Pancreas (tissue), 10 donors: ENCODE measurements around the gene TACO1. TPM values are rescaled to one million over a fixed set of nuclear protein-coding genes. Genes with fewer than 3 reads are reported as not detected.
A peak's percentile ranks its signal among the peaks of the same experiment; 100 is the strongest.

Experiments used
- ATAC-seq, 4 donors: fragments of 200-7000 bp; cut with Tn5 transposase; one replicate each; pipeline versions ENCODE4 v1.8.0 to v1.9.1; 2020; ENCODE audit warnings: mild to moderate bottlenecking in 4 of 4, moderate library complexity in 4 of 4
- DNase-seq, 6 donors: peaks; one replicate each; pipeline ENCODE4 v3.0.0-alpha.2; 2020
- FAIRE-seq: peaks from 2 replicates; lab custom pipeline; 2012; peaks lifted over from hg19 to GRCh38; lab: Jason Lieb, UNC
- H3K27ac ChIP-seq, 4 donors: fragments of 200-600 bp; sonication (generic); 1 replicate in 3 of 4; 2 replicates in 1 of 4; pipeline versions ENCODE4 v1.5.0 to v1.8.0; 2020
- H3K27me3 ChIP-seq, 4 donors: fragments of 200-600 bp; one replicate each; pipeline ENCODE4 v1.8.0; 2021
- H3K36me3 ChIP-seq, 3 donors: fragments of 200-600 bp; sonication (generic) in 1 of 3; one replicate each; pipeline versions ENCODE4 v1.5.0 to v1.8.0; 2020 to 2021
- H3K4me1 ChIP-seq, 3 donors: fragments of 200-600 bp; one replicate each; pipeline ENCODE4 v1.8.0; 2021
- H3K4me3 ChIP-seq, 4 donors: fragments of 200-600 bp; sonication (generic) in 2 of 4; one replicate each; pipeline versions ENCODE4 v1.5.0 to v1.8.0; 2020 to 2021
- H3K9me3 ChIP-seq, 4 donors: fragments of 200-600 bp; one replicate each; pipeline ENCODE4 v1.8.0; 2021
- CTCF ChIP-seq, 4 donors: fragments of 200-600 bp; sonication (generic) in 3 of 4; IDR thresholded peaks; one replicate each; pipeline versions ENCODE4 v1.5.0 to v1.8.0; 2021; ENCODE audit warnings: antibody characterized with exemption in 4 of 4
- WGBS, 2 donors: extraction: QIAGEN DNeasy Blood & Tissue Kit; methylation state at CpG; one replicate each; pipeline ENCODE4 v1.1.7; 2013; 5-methylcytosine and 5-hydroxymethylcytosine counted together
- intact Hi-C, 3 donors: fragments of 100-400 bp; cut with DNase I; formaldehyde crosslinking; loops; one replicate each; pipeline versions ENCODE4 v1.11.1 to v1.14.2; 2022
- polyA plus RNA-seq, 2 donors: library from polyadenylated mRNA; stranded (reverse); fragments of 200-250 nt; gene quantifications; one replicate each; pipeline ENCODE4 v1.2.3, GENCODE V29; 2013
- total RNA-seq, 6 donors: library from RNA; stranded (reverse); fragmentation: NEBNext Ultra II Directional in 4 of 6; extraction: Animal tissue kit (Norgen Biotek cat#: 25700) in 4 of 6; gene quantifications; one replicate each; pipeline versions ENCODE4 v1.2.1 to v1.2.4, GENCODE V29; 2021 to 2023
- donor health status: healthy with polysubstance abuse.
- donor health status: DM: no; HTN: no; CAD: no; lungs with moderate emphysema.
- donor health status: DM: no; HTN: no; CAD: no.
- donor health status: control.
- donor health status: control.
- donor health status: Bipolar disorder and iron deficiency.
- donor health status: DM: yes; HTN: yes; CAD: no.
- donor health status: DM: no; HTN: no; CAD: no.
- donor health status: DM: no; HTN: no; CAD: no.
- donor health status: DM: yes; HTN: yes; CAD: no.

The TACO1 gene
- total and polyA plus RNA-seq, 8 donors: 5.6 to 11.6 (median 8.6) TPM

- WGBS, 2 donors: 75 to 76% methylated on average over 1 of the region's 1 CpG
Observed at GRCh38 chr17:63624531-63624880, 23.8 kb downstream of the TACO1 start.

GRCh38 chr17:63626551-63627180 is 26.0 kb downstream of the TACO1 start:
- no peak overlapping the region for H3K27ac ChIP-seq
- H3K27me3 ChIP-seq: no peaks in the 10 kb centered on the region
- WGBS, 2 donors: 48 to 54% methylated on average over 4 of the region's 4 CpGs
- H3K4me3 ChIP-seq: no peak overlapping the region
- H3K36me3 ChIP-seq: no peaks in the 10 kb centered on the region
- ATAC-seq (no peak), FAIRE-seq (no peak), DNase-seq (no peak)
- H3K9me3 ChIP-seq: no peaks in the 10 kb centered on the region
- H3K4me1 ChIP-seq: peaks cover 7 to 50% (median 37%) of the 10 kb centered on the region in 3 donors
- no peak for TF ChIP-seq CTCF (IDR thresholded peaks at IDR 0.05)
- intact Hi-C loops: no loop called here

More at GRCh38 chr17:63624531-63624880, 23.8 kb downstream of the TACO1 start:
- DNase-seq (no peak), ATAC-seq (no peak), FAIRE-seq (no peak)
- H3K4me1 ChIP-seq: peaks cover 3 to 39% (median 33%) of the 10 kb centered on the region in 3 donors
- intact Hi-C loops: no loop called here
- peak overlapping the region in 1 of 4 donors; percentile 68 for H3K4me3 ChIP-seq
- no peaks in the 10 kb centered on the region for H3K36me3 ChIP-seq
- H3K27me3 ChIP-seq: no peaks in the 10 kb centered on the region
- H3K9me3 ChIP-seq: no peaks in the 10 kb centered on the region
- TF ChIP-seq CTCF (IDR thresholded peaks at IDR 0.05): no peak
- H3K27ac ChIP-seq: no peak overlapping the region

DNA sequence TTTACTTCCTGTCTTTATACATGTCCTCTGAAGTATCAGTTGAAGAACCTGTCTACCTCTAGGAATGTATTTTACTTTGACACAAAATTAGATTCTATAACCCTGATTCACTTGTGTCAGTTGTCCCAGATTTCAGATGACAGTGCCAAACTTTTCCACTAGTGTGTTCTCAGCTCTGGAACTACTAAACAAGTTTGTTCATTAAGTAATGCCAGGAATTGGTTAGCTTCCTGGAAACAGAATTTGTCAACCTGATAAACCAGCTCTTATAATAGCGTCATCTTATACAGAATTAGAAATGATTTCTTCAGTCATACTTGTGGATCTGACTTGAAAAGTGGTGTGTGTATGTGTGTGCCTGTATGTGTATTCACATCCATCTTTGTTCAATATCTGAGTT is 28.9 kb downstream of the TACO1 start:
- H3K4me3 ChIP-seq: no peak overlapping the region
- ATAC-seq (peak; percentile 59 to 75 (median 66)), FAIRE-seq (no peak)

DNA sequence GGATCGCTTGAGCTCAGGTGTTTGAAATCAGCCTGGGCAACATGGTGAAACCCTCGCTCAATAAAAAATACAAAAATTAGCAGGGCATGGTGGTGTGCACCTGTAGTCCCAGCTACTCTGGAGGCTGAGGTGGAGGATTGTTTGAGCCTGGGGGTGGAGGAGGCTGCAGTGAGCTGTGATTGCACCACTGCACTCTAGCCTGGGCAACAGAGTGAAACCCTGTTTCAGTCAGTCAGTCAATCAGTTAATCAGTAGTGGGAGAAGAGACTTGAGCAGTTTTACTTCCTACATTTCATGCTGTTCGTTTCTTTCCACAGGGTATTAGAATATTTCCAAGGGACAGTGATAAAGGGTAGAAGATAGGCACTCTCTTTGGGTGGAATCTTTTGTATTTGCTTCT is 30.4 kb downstream of the TACO1 start:
- no peak for TF ChIP-seq CTCF (IDR thresholded peaks at IDR 0.05)
- DNase-seq: no peak
- peaks cover 0 to 14% (median 0%) of the 10 kb centered on the region in 3 donors for H3K36me3 ChIP-seq
- H3K27ac ChIP-seq: no peak overlapping the region
- no peak for FAIRE-seq
- ATAC-seq: no peak
- no peaks in the 10 kb centered on the region for H3K27me3 ChIP-seq
- intact Hi-C loops: no loop called here
- H3K4me1 ChIP-seq: peaks cover 7 to 55% (median 15%) of the 10 kb centered on the region in 3 donors
- WGBS, 2 donors: 88 to 95% methylated on average over 3 of the region's 3 CpGs
- H3K9me3 ChIP-seq: no peaks in the 10 kb centered on the region
- H3K4me3 ChIP-seq: no peak overlapping the region

More for the DNA sequence above, 28.9 kb downstream of the TACO1 start:
- Histone ChIP-seq H3K27ac (peak overlapping the region in 2 of 4 donors; percentile 5 to 58), H3K27me3 (no peaks in the 10 kb centered on the region), H3K36me3 (peaks cover 0 to 14% (median 0%) of the 10 kb centered on the region in 3 donors), H3K9me3 (no peaks in the 10 kb centered on the region), H3K4me1 (peaks cover 7 to 52% (median 23%) of the 10 kb centered on the region in 3 donors)
- no peak for DNase-seq
- intact Hi-C loops: no loop called here
- TF ChIP-seq CTCF (IDR thresholded peaks at IDR 0.05): no peak
- 21% methylated on average over 1 of the region's 1 CpG for WGBS, 2 donors

GRCh38 chr17:63631626-63632025 is 30.9 kb downstream of the TACO1 start:
- WGBS, 2 donors: 77 to 98% methylated on average over 1 of the region's 1 CpG
- no peak overlapping the region for H3K27ac ChIP-seq
- H3K9me3 ChIP-seq: no peaks in the 10 kb centered on the region
- DNase-seq (no peak), FAIRE-seq (no peak), ATAC-seq (no peak)
- peaks cover 7 to 55% (median 11%) of the 10 kb centered on the region in 3 donors for H3K4me1 ChIP-seq
- no peak overlapping the region for H3K4me3 ChIP-seq
- TF ChIP-seq CTCF (IDR thresholded peaks at IDR 0.05): no peak
- intact Hi-C loops: no loop called here
- H3K36me3 ChIP-seq: peaks cover 0 to 14% (median 0%) of the 10 kb centered on the region in 3 donors
- H3K27me3 ChIP-seq: no peaks in the 10 kb centered on the region
